Activated effector memory CD4-positive, alpha-beta T cell treated with anti-CD3 and anti-CD28 coated beads, Interleukin-2, amount 50 U/mL, for 16 hours (primary cell): ENCODE results near the gene PLPP2.

Experiments
- DNase-seq: peaks from one replicate; pipeline ENCODE4 v3.0.0-alpha.2; 2020

The PLPP2 gene

GRCh38 chr19:313988-314815, 23.0 kb upstream of the PLPP2 start:
- DNase-seq = no peak

DNA sequence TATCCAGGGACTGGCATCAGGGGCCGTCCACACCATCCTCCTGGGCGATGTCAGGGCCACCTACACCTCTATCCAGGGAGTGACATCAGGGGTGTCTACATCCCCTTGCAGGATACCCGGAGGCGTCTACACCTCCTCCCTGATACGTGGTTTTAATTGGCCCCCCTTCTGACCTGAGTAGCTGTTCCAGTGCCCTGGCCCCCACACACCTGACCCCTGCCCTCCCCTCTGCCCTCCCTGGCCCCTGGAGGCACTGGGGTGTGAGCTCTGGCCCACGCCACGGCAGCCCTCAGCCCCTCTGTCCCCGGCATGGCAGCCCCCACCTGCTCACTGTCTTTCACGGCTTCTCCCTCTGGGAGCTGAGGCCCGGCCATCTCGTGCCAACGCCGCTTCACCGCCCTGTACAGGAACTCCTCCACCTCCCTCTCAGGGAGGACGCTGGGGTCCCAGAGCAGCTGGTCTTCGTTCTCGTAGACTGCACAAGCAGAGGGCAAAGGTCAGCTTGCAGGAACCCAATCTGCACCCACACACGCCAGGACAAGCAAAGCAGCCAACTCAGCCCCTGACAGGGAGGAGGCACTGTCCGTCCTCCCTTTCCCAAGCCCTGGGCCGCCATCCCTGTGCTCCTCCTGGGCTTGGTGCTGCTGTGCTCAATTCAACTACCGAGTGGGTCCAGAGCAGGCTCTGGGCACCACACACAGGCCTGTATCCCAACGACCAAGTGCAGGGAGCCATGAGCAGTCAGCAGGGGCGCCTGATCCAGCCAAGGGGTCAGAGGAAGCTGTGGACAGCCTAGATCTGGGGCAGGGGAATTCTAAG, 22.2 kb upstream of the PLPP2 start:
- peak; percentile 42 for DNase-seq

DNA sequence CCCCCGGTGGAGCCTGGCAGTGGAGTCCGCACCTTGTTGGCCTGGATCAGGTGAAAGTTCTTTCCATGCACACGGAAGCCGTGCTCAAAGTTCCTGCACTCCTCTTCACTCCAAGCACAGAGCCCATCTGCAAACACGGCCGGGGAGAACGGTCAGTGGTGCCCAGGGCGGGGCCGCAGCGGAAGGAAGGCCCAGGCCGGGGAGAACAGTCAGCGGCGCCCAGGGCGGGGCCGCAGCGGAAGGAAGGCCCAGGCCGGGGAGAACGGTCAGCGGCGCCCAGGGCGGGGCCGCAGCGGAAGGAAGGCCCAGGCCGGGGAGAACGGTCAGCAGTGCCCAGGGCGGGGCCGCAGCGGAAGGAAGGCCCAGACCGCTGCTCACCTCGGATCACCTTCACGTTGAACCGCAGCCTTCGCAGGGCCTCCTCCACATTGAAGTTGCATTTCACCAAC, 20.6 kb upstream of the PLPP2 start:
- peak; percentile 22 for DNase-seq

DNA sequence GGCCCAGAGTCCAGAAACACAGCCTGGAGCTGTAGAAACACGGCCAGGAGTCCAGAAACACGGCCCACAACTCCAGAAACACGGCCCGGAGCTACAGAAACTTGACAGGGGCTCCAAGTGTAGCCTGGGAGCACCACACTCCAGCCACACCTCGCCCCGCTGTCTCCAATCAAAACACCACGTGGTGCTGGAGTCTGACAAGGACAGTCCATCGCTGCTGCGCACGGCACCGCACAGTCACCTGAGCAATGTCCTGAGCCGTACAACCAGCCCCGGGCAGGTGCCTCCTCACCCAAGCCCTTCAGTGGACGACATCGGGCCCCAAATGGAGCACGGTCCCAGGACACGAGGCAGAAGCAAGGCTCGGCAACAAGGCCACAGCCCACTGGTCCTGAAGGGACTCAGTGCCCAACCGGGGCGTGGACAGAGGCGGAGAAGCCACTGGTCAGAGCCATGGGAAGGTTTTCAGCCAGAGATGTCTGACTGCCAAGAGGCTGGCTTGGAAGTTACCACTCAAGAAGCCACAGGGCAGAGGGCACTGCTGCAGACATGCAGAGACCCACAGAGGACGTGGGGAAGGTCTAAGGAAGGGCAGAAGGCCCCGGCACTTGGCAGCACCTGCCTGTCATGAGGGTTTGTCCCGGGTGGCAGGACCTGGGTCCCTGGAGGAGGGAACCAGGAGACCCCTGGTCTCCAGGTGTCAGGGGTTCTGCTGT, 19.7 kb upstream of the PLPP2 start:
- DNase-seq = peak; percentile 56

DNA sequence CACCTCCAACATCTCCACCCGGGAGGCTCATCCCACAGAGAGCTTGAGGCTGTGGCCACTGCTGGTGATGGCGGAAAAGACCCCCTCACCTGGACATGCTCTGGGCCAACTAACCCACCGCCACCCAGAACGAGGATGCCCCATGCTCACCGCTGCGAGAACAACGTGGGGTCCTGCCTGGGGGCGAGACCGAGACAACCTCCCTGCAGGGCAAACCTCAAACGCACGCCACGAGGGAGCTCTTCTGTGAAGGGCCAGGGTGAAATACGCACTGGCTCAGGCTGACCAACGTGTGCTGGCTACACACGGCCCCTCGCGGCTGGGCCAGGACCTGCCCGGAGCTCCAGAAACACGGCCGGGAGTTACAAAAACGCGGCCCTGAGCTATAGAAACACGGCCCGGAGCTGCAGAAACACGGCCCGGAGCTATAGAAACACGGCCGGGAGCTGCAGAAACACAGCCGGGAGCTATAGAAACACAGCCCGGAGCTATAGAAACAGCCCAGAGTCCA, 19.0 kb upstream of the PLPP2 start:
- peak; percentile 55 for DNase-seq

GRCh38 chr19:309206-309565, 18.0 kb upstream of the PLPP2 start:
- peak; percentile 48 for DNase-seq

DNA sequence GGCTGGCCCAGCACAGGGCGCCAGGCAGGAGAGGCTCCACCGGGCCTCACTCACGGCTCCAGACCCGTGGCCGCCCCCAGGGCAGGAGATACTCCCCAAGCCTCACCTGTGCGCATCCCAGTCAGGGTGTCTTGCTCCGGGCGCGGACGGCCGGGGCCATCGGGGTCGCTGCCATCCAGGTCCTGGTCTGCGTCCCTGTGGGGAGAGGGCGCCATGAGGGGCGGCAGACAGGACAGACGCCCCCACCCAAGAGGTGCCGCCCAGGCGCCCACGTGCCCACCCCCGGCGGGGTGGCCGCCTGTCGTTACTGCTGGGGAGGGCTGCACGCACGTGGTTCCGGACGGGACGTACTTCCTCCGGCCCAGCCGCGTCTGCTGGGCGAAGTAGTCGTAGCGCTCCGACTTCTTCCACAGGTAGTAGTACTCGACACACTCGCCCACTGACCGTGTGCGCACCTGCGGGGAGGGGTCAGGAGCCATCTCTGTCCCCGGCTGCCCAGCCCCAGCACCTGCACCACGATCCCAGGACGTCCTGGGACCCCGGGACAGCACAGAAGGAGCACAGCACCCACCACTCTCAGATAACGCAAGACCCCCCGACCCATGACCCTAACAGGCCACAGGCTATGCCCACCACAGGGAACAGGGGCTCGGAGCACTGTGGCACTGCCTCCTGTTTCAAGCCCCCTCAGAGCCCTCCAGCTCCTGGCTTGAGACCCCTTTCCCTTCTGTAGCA, 17.4 kb upstream of the PLPP2 start:
- peak; percentile 50 for DNase-seq

DNA sequence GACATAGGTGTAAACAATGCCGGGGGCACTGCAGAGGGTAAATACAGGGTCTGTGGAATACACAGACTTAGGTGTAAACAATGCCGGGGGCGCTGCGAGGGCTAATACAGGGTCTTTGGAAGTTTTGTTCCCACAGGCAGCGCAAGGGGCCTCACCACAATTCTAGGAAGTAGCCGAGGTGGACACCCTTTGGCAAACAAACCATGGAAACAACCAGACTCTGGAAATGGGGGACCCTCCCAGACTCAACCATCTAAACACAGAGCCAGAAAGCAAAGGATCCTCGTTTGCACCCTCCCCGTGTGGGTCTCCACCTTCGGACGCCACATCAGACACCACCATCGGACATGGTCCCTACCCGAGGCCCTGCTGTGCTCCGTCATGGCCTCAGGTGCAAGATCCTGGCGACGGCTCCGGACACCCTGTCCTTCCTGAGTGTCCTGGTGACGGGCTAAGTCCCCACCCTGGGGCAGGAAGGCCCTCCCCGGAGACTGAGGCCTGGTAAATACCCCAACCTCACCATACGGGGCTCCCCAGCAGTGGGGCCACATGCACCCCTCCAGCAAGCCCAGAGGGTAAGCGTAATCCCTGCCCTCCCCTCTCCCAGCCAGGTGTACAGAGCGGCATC, 16.7 kb upstream of the PLPP2 start:
- DNase-seq = peak; percentile 50

GRCh38 chr19:307111-307531, 15.9 kb upstream of the PLPP2 start:
- peak; percentile 50 for DNase-seq

DNA sequence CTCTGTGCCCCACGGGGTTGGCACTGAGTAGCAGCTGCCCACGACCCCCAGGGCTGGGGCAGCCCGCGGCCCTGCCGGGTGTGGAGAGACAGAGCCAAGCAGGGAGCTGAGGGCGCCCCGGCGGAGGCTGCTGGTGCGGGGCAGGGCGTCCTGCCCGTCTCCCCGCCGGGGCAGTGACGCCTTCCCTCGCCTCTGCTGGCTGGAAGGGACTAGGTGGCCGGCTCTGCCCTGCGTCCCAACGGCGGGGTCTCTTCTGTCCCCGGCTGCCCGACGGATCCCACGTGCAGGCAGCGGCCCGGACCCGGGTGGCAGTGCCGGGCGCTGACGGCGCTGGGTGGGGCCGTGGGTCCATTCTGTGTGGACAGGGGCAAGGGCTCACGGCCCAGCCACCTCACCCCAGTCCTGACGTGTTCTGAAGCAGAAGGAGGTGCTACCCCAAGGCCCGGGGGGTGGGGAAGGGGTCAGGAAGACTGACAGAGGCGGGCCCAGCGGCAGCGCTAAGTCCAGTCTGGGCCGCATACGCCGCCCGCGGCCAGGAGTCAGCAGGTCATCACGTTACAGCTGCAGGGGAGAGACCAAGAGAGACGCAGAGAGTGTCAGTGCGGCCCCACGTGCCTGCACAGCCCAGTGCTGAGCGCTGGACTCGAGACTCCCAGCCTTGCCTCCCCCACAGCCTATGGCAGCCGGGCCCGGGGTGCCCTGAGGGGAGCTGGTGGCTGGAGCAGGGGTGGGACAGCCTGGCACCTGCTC, 15.1 kb upstream of the PLPP2 start:
- DNase-seq = no peak

DNA sequence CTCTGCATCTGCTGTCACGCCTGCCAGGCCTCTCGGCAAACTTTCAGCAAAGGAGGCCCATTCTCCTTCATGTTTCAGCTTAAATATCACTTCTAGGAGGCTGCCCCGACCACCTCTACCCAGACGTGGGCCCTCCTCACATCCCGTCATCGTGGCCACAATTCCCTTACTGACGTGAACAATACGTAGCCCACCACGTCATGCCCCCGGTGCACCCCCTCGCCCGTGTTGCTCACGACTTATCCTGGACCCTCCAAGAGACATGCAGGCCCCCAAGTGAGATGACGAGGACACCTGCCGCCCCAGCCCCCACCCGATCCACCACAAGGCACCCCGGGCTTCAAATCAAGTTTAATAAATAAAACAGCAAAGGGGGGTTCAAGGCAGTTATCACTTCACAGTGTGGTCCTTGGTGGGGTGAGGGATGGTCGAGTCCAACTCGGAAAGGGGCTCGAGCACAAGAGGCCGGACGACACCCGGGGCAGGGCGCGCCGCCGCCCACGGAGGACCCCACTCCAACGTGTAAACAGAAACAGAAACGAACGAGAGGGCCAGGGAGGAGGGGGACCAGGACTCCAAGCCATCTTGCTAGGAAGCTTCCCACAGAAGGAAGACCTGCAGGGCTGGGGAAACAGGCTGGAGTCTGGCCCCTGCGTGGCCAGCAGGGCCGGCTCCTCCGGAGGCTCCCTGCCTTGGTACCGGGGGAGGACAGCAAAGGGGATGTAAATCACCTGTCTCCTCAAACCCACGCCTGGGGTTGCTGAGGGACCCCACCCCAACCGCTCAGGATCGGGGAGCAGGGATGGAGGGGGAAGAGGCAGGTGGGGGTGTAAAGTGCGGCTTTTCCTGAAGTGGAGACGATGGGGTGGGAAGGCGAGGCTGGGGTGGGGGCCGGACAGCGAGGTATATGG, 14.3 kb upstream of the PLPP2 start:
- DNase-seq = no peak

- no peak for DNase-seq
Measured at GRCh38 chr19:296476-297225, 5.4 kb upstream of the PLPP2 start.

DNA sequence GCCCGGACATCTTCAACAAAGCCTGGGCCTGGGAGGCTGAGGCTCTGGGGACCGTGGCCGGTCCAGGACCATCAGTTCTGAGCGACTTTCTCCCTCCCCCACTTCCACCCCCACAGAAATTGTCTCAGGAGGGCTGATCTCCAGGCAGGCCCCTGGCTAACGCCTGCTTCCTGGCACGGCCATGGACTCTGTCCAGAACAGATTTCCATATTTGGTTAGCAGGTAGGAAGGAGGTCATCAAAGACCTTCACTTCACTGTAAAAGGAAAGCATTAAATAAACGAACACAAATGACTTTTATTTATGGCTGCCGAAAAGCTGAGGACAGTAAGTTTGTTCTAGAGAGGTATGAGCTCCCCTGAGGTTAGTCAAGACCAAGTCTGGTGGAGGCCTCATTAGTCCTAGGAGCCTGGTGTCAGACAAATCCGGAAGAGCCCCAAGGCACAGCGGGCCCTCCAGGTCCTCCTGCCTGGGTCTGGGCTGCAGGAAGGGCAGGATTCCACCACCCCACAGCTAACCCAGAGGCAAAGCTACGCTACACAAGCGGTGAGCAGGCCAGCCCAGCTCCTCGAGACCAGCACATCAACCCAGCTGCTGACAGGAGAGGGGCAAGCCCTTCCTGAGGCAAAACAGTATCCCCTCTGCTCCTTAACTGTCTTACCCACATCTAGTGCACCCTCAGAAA, 4.6 kb upstream of the PLPP2 start:
- DNase-seq = no peak

DNA sequence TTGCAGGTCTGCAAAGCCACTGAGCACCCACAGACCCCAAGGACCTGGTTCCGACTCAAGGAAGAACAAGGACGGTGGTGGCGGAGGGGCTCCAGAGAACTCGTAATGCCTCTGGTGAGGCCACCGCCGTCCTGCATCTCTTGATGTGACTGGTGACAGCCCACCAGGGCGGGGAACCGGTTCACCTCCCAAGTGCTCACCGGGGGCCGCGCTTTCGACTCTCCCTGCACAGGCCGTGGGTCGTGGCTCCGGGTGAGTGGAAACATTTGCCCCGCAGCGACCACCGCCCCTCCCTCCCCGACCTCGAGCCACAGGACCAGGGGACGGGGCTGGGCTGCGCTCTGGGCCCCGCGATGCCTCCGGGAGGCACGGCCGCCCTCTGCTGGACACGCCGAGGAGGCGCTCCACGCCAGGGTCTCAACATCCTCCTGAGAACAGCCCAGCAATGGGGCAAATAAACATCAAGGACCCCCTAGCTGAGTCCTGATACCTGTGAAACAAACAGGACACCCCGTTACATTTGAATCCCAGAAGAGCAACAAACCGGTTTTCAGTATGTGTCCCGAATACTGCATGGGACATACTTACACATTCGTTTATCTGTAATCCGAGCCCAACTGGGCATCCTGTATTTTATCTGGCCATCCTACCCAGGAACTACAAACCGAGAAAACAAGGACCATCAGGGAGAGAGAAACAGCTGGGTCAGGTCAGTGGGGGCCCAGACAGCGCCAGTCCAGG, 3.9 kb upstream of the PLPP2 start:
- DNase-seq = peak; percentile 79

- peak; percentile 62 for DNase-seq
Measured at GRCh38 chr19:294341-294945, 3.2 kb upstream of the PLPP2 start.

DNA sequence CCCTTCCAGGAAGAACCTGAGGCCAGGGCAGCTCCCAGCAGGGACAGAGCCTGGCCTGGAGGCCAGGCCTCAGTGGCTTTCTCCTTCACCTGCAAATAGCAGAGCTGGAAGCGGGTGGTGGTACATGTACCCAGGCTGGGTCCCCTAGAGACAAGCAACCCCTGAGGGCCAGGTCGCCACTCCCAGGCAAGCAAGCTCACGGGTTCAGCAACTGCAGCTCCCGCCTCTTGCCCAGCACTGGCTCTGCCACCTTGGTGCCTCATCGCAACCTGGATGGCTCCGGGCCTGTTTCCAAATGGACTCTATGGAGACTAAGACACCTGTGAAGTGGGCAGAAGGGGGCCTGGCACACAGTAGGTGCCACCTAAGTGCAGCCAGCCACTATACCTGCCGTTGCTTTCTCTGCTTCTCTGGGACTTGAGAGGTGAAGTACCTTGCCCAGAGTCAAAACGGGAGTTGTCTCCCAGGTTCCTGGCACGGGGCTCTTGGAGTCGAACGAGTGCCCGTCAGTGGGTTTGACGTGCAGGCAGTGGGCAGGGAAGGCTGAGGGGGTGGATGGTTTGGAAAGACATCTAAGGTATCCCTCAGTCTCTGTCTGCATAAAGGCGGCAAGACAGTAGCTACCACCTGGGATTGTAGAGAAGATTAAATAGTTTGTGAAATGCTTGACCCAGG, 2.4 kb upstream of the PLPP2 start:
- peak; percentile 62 for DNase-seq

DNA sequence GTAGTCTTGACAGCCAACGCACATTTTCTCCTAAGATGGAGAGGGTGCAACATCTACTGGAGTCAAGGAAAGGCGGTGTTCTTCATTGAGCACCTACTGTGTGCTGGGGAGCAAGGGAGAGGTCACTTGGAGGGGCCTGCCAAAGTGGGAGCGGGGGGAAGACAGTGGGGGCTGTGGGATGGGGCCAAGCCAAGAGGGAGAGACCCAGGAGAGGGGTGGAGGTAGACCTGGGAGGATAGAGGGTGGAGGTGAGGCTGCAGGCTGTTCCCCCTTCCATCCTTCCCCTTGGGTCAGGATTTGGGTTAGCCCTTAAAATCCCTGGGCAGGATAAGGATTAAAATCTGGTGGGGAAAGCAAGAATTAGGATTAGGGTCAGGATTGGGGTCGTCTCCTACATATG, 1.7 kb upstream of the PLPP2 start:
- DNase-seq = peak; percentile 50
